Measurements from ENCODE around the gene AGBL1. TPM values are rescaled to one million over a fixed set of nuclear protein-coding genes. Genes with fewer than 3 reads are reported as not detected.

Gene AGBL1
- polyA plus RNA-seq, 1 experiment = not detected

- Histone ChIP-seq H3K27me3 (ENCODE audit: control insufficient read depth, insufficient read depth, low read length) (no peaks in the 10 kb centered on the region), H3K36me3 (ENCODE audit: control insufficient read depth, insufficient read depth, low read length) (no peaks in the 10 kb centered on the region), H3K4me3 (ENCODE audit: low read depth, low read length) (no peak overlapping the region)
- CTCF ChIA-PET = no interaction called here
- no peak for TF ChIP-seq CTCF (IDR thresholded peaks at IDR 0.05; ENCODE audit: insufficient read depth, low read depth, low read length)
- POLR2A ChIA-PET = no interaction called here
- DNase-seq (ENCODE audit: low read depth) = no peak
These were observed 814.6 kb downstream of the AGBL1 start for GRCh38 chr15:86894269-86894668.

- no peak for DNase-seq (ENCODE audit: low read depth)
- no peak overlapping the region for H3K4me3 ChIP-seq (ENCODE audit: low read depth, low read length)
- CTCF ChIA-PET = no interaction called here
- TF ChIP-seq CTCF (IDR thresholded peaks at IDR 0.05; ENCODE audit: insufficient read depth, low read depth, low read length) = no peak
- H3K27me3 ChIP-seq (ENCODE audit: control insufficient read depth, insufficient read depth, low read length) = no peaks in the 10 kb centered on the region
- POLR2A ChIA-PET = no interaction called here
- H3K36me3 ChIP-seq (ENCODE audit: control insufficient read depth, insufficient read depth, low read length) = no peaks in the 10 kb centered on the region
These were observed 824.2 kb downstream of the AGBL1 start for GRCh38 chr15:86903642-86904421.

GRCh38 chr15:86905625-86906256 is 826.1 kb downstream of the AGBL1 start:
- CTCF ChIA-PET = no interaction called here
- no peak for DNase-seq (ENCODE audit: low read depth)
- Histone ChIP-seq H3K27me3 (ENCODE audit: control insufficient read depth, insufficient read depth, low read length) (no peaks in the 10 kb centered on the region), H3K36me3 (ENCODE audit: control insufficient read depth, insufficient read depth, low read length) (no peaks in the 10 kb centered on the region), H3K4me3 (ENCODE audit: low read depth, low read length) (no peak overlapping the region)
- POLR2A ChIA-PET = no interaction called here
- TF ChIP-seq CTCF (IDR thresholded peaks at IDR 0.05; ENCODE audit: insufficient read depth, low read depth, low read length) = no peak

GRCh38 chr15:86906376-86906775 is 826.7 kb downstream of the AGBL1 start:
- Histone ChIP-seq H3K36me3 (ENCODE audit: control insufficient read depth, insufficient read depth, low read length) (no peaks in the 10 kb centered on the region), H3K27me3 (ENCODE audit: control insufficient read depth, insufficient read depth, low read length) (no peaks in the 10 kb centered on the region), H3K4me3 (ENCODE audit: low read depth, low read length) (no peak overlapping the region)
- ChIA-PET CTCF (no interaction called here), POLR2A (no interaction called here)
- TF ChIP-seq CTCF (IDR thresholded peaks at IDR 0.05; ENCODE audit: insufficient read depth, low read depth, low read length) = no peak
- DNase-seq (ENCODE audit: low read depth) = no peak

- Histone ChIP-seq H3K36me3 (ENCODE audit: control insufficient read depth, insufficient read depth, low read length) (no peaks in the 10 kb centered on the region), H3K4me3 (ENCODE audit: low read depth, low read length) (no peak overlapping the region), H3K27me3 (ENCODE audit: control insufficient read depth, insufficient read depth, low read length) (no peaks in the 10 kb centered on the region)
- ChIA-PET CTCF (no interaction called here), POLR2A (no interaction called here)
- DNase-seq (ENCODE audit: low read depth) = no peak
- TF ChIP-seq CTCF (IDR thresholded peaks at IDR 0.05; ENCODE audit: insufficient read depth, low read depth, low read length) = no peak
These were observed 831.4 kb downstream of the AGBL1 start for GRCh38 chr15:86911022-86911421.

Data from BJ (cell line).